ENCODE results near the gene RAD51B. TPM values are rescaled to one million over a fixed set of nuclear protein-coding genes. Genes with fewer than 3 reads are reported as not detected.
A peak's percentile ranks its signal among the peaks of the same experiment; 100 is the strongest.
"Not testable (repeated sequence)": the region's sequence is repeated elsewhere in the genome, so short reads cannot be mapped to it uniquely, and the experiment has no call there.

The RAD51B gene
- total and polyA plus RNA-seq, 8 donors = 1.8 to 30.7 (median 15.3) TPM

DNA sequence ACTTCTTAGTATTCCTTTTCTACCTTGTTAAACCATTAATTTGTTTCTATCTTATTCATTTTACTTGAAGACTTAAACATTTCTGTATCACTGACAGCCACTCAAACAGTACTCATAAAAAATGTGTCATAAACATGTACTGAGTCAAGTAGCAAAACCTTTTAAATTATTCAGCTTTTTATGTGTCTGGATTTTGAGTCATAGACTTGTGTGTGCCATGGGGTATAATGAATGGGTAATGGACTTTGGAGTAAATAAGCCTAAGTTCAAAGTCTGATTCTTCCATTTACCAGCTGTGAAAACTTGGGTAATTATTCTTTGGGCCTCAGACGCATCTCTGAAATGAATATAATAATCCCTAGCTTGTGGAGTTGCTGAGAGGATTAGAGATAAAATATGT, 199.0 kb downstream of the RAD51B start:
- H3K36me3 ChIP-seq = no peaks in the 10 kb centered on the region
- WGBS, 5 donors = 56 to 78% (median 68%) methylated on average over 1 of the region's 1 CpG
- H3K4me1 ChIP-seq = peaks cover 0 to 22% (median 8%) of the 10 kb centered on the region in 4 donors
- TF ChIP-seq POLR2A (IDR thresholded peaks at IDR 0.05) (no peak), EP300 (IDR thresholded peaks at IDR 0.05) (no peak)
- H3K9me3 ChIP-seq = peaks cover 0 to 5% (median 2%) of the 10 kb centered on the region in 4 donors
- DNase-seq = peak in 1 of 2 donors; percentile 46
- no peak overlapping the region for H3K4me3 ChIP-seq
- peak overlapping the region in 1 of 5 donors; percentile 6 for H3K27ac ChIP-seq
- H3K27me3 ChIP-seq = no peaks in the 10 kb centered on the region
- intact Hi-C loops (cut with DNase I; ENCODE audit: low total_unique reads) = no loop called here

DNA sequence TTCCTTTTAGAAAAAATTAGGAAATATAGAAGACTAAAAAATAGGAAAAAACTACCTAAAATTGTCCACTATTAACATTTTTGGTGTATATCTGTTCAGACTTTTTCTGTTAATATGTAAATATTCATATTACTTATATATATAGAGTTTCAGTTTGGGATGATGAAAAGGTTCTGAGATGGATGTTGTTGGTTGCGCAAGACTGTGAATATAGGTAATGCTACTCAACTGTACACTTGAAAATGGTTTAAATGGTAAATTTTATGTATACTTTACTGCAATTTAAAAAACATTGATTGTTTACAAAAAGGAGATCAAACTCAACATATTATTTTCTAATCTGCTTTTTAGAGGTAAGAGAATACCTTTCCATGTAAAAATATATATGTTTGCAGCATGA, 200.9 kb downstream of the RAD51B start:
- 94 to 100% (median 97%) methylated on average over 1 of the region's 1 CpG for WGBS, 5 donors
- no peak overlapping the region for H3K27ac ChIP-seq

DNA sequence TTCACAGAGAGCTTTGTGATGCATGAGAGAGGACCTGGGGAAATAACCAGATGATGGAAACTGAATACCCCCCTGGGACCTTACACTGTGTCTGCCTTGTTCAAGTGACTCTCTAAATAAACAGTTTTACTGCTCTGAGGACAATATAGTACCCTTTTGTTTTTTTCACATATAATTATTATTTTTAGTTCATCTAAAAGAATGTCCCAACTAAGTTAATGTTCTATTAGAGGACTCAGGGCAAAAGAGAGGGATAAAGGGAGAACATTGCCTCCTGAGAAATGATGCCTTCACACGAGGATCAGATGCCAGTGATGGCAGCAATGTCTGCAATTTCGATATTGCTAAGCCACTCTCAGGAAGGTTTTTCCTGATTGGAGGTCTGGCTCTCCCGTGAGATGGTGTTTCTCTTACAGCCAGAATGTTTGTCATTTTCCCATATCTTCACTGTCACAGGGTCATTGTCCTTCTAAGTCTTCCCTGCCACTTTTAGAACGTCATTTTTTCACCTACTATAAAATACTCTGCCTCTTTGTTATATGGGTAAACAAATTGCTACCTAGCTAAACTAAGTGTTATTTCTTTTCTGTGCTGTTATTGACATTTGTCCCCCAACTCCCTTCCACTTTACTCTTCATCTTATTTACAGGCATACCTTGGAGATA, 201.6 kb downstream of the RAD51B start:
- WGBS, 5 donors = 46 to 56% (median 49%) methylated on average over 4 of the region's 4 CpGs
- H3K4me1 ChIP-seq = peaks cover 0 to 22% (median 7%) of the 10 kb centered on the region in 4 donors
- H3K27ac ChIP-seq = peak overlapping the region in 1 of 5 donors; percentile 6
- TF ChIP-seq POLR2AphosphoS5 (IDR thresholded peaks at IDR 0.05) (no peak), POLR2A (IDR thresholded peaks at IDR 0.05) (no peak)
- no peaks in the 10 kb centered on the region for H3K36me3 ChIP-seq
- H3K4me3 ChIP-seq = no peak overlapping the region
- peaks cover 0 to 7% (median 3%) of the 10 kb centered on the region in 4 donors for H3K9me3 ChIP-seq
- no peak for DNase-seq
- H3K27me3 ChIP-seq = no peaks in the 10 kb centered on the region
- intact Hi-C loops (cut with DNase I; ENCODE audit: low total_unique reads) = no loop called here

More for the DNA sequence above, 200.9 kb downstream of the RAD51B start:
- Histone ChIP-seq H3K36me3 (no peaks in the 10 kb centered on the region), H3K4me1 (peaks cover 0 to 22% (median 7%) of the 10 kb centered on the region in 4 donors), H3K9me3 (peaks cover 0 to 7% (median 3%) of the 10 kb centered on the region in 4 donors), H3K27me3 (no peaks in the 10 kb centered on the region), H3K4me3 (no peak overlapping the region)
- intact Hi-C loops (cut with DNase I; ENCODE audit: low total_unique reads) = no loop called here
- TF ChIP-seq POLR2AphosphoS5 (IDR thresholded peaks at IDR 0.05) (no peak), EP300 (IDR thresholded peaks at IDR 0.05) (no peak), POLR2A (IDR thresholded peaks at IDR 0.05) (no peak)
- TF ChIP-seq, protein P1, sequence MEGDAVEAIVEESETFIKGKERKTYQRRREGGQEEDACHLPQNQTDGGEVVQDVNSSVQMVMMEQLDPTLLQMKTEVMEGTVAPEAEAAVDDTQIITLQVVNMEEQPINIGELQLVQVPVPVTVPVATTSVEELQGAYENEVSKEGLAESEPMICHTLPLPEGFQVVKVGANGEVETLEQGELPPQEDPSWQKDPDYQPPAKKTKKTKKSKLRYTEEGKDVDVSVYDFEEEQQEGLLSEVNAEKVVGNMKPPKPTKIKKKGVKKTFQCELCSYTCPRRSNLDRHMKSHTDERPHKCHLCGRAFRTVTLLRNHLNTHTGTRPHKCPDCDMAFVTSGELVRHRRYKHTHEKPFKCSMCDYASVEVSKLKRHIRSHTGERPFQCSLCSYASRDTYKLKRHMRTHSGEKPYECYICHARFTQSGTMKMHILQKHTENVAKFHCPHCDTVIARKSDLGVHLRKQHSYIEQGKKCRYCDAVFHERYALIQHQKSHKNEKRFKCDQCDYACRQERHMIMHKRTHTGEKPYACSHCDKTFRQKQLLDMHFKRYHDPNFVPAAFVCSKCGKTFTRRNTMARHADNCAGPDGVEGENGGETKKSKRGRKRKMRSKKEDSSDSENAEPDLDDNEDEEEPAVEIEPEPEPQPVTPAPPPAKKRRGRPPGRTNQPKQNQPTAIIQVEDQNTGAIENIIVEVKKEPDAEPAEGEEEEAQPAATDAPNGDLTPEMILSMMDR (IDR thresholded peaks at IDR 0.05) = no peak
- no peak for DNase-seq

DNA sequence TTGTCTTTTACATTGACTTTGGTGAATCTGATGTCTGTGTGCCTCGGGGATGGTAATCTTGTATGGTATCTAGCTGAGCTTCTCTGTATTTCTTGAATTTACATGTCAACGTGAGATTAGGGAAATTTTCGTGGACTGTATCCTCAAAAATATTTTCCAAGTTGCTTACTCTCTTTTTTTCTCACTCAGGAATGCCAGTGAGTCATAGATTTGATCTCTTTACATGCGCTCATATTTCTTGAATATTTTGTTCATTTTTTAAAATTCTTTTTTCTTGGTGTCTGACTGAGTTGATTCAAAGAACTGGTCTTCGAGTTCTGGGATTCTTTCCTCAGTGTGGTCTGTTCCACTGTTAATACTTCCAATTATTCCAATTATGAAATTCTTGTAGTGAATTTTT, 207.7 kb downstream of the RAD51B start:
- Histone ChIP-seq H3K9me3 (peaks cover 0 to 19% (median 8%) of the 10 kb centered on the region in 4 donors), H3K36me3 (no peaks in the 10 kb centered on the region), H3K27me3 (no peaks in the 10 kb centered on the region), H3K4me3 (no peak overlapping the region), H3K4me1 (peaks cover 0 to 3% (median 0%) of the 10 kb centered on the region in 4 donors), H3K27ac (no peak overlapping the region)
- intact Hi-C loops (cut with DNase I; ENCODE audit: low total_unique reads) = no loop called here
- TF ChIP-seq, protein P1 (IDR thresholded peaks at IDR 0.05) = no peak
- TF ChIP-seq POLR2AphosphoS5 (IDR thresholded peaks at IDR 0.05) = no peak
- TF ChIP-seq POLR2A (IDR thresholded peaks at IDR 0.05) = no peak
- no peak for TF ChIP-seq EP300 (IDR thresholded peaks at IDR 0.05)
- WGBS, 5 donors = 93 to 96% (median 94%) methylated on average over 5 of the region's 5 CpGs
- no peak for DNase-seq

DNA sequence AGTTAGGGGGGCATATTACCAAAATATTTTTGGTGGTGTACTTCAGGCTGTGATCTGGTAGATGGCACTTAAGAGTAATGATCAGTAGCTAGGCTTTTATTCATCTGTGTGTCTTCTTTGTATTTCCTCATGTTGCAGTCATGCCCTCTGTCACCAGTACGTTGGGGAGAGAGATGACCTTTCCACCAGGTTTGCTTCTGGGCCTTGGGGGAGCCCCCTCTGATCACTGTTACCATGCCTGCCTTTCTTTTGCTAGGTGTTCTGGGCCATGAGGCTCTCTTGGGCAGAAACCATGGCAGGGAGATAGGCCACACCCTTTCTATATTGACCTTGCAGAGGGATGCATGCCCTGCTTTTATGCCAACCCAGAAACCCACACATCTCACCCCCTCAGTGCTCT, 208.5 kb downstream of the RAD51B start:
- TF ChIP-seq EP300 (IDR thresholded peaks at IDR 0.05) (no peak), POLR2A (IDR thresholded peaks at IDR 0.05) (no peak), POLR2AphosphoS5 (IDR thresholded peaks at IDR 0.05) (no peak)
- TF ChIP-seq, protein P1 (IDR thresholded peaks at IDR 0.05) = no peak
- H3K9me3 ChIP-seq = peaks cover 0 to 19% (median 8%) of the 10 kb centered on the region in 4 donors
- peaks cover 0 to 10% (median 0%) of the 10 kb centered on the region in 4 donors for H3K4me1 ChIP-seq
- DNase-seq = no peak
- H3K4me3 ChIP-seq = no peak overlapping the region
- H3K27ac ChIP-seq = no peak overlapping the region
- no peaks in the 10 kb centered on the region for H3K27me3 ChIP-seq
- WGBS, 5 donors = 76 to 91% (median 89%) methylated on average over 1 of the region's 1 CpG
- intact Hi-C loops (cut with DNase I; ENCODE audit: low total_unique reads) = no loop called here
- no peaks in the 10 kb centered on the region for H3K36me3 ChIP-seq

DNA sequence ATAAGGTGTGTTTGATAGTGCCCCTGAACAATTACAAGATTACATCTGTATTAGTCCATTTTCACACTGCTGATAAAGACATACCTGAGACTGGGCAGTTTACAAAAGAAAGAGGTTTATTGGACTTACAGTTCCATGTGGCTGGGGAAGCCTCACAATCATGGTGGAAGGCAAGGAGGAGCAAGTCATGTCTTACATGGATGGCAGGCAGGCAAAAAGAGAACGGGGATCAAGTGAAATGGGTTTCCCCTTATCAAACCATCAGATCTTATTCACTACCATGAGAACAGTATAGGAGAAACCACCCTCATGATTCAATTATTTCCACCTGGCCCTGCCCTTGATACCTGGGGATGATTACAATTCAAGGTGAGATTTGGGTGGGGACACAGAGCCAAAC, 211.4 kb downstream of the RAD51B start:
- H3K36me3 ChIP-seq; H3K4me3 ChIP-seq; H3K27me3 ChIP-seq; intact Hi-C loops (cut with DNase I; ENCODE audit: low total_unique reads); H3K27ac ChIP-seq; DNase-seq: not testable (repeated sequence)
- WGBS, 5 donors = 89 to 100% (median 96%) methylated on average over 1 of the region's 1 CpG
- H3K9me3 ChIP-seq = peaks cover 0 to 11% (median 6%) of the 10 kb centered on the region in 4 donors
- H3K4me1 ChIP-seq = peaks cover 0 to 24% (median 7%) of the 10 kb centered on the region in 4 donors
